GM12878 (cell line): ENCODE measurements around the gene P2RX4. TPM values are rescaled to one million over a fixed set of nuclear protein-coding genes. Genes with fewer than 3 reads are reported as not detected.

Source experiments
- ATAC-seq: fragments of 200-7000 bp; cut with Tn5 transposase; 3 replicates; pipeline ENCODE4 v1.9.1; 2020; ENCODE audit warnings: mild to moderate bottlenecking, moderate library complexity
- BruUV-seq: library from RNA; stranded (reverse); fragments of 400-500 nt; replicated peaks from 2 replicates; lab custom pipeline; 2021; lab: Mats Ljungman, UMichigan
- CTCF ChIA-PET: fragments of 300-600 bp; sonication (Branson Sonifier 250); formaldehyde crosslinking; extraction: SDS; loops from one replicate; lab custom pipeline; 2021; ENCODE audit warnings: inconsistent platforms; lab: Yijun Ruan, JAX
- POLR2A ChIA-PET: fragments of 350-600 bp; formaldehyde crosslinking; extraction: SDS; loops from one replicate; lab custom pipeline; 2021; ENCODE audit warnings: inconsistent platforms; lab: Charles Lee
- RAD21 ChIA-PET: fragments of 300-600 bp; sonication (Branson Sonifier 250); formaldehyde crosslinking; loops from one replicate; lab custom pipeline; 2023; ENCODE audit warnings: antibody characterized with exemption; ENCODE audit not compliant: unreplicated experiment; lab: Charles Lee
- SMC1A ChIA-PET: fragments of 300-600 bp; sonication (Branson Sonifier 250); formaldehyde crosslinking; loops from one replicate; lab custom pipeline; 2023; ENCODE audit not compliant: unreplicated experiment, uncharacterized antibody; lab: Charles Lee
- DNase-seq: peaks from one replicate; pipeline ENCODE4 v3.0.0-alpha.2; 2011; ENCODE audit warnings: low read depth, low spot score
- FAIRE-seq: peaks from 3 replicates; lab custom pipeline; 2011; peaks lifted over from hg19 to GRCh38; lab: Jason Lieb, UNC
- H2AFZ ChIP-seq: 2 replicates; pipeline ENCODE4 v1.6.0; 2011; ENCODE audit warnings: low read depth, low read length, control low read depth; ENCODE audit not compliant: control insufficient read depth
- H3K27ac ChIP-seq: 2 replicates; pipeline ENCODE4 v1.5.1; 2011; ENCODE audit warnings: control low read depth; ENCODE audit not compliant: control insufficient read depth, insufficient read depth
- H3K27me3 ChIP-seq, 2 experiments: replicated peaks in 1 of 2; 2 replicates each; pipeline versions ENCODE4 v1.6.0 to v1.6.1; 2011; ENCODE audit warnings: low read length in 1 of 2; ENCODE audit not compliant: control insufficient read depth in 2 of 2, insufficient read depth in 2 of 2
- H3K36me3 ChIP-seq, 2 experiments: 2 replicates each; pipeline ENCODE4 v1.5.1; 2011; ENCODE audit warnings: low read length in 1 of 2; ENCODE audit not compliant: control insufficient read depth in 2 of 2, insufficient read depth in 2 of 2
- H3K4me1 ChIP-seq: 2 replicates; pipeline ENCODE4 v1.6.1; 2011; ENCODE audit warnings: mild to moderate bottlenecking, low read length, moderate library complexity, mixed read lengths; ENCODE audit not compliant: control insufficient read depth, insufficient read depth
- H3K4me2 ChIP-seq: 2 replicates; pipeline ENCODE4 v1.6.0; 2011; ENCODE audit warnings: control low read depth; ENCODE audit not compliant: control insufficient read depth, insufficient read depth
- H3K4me3 ChIP-seq: fragments of 200-600 bp; sonication (generic); 2 replicates; pipeline ENCODE4 v1.5.1; 2016
- H3K79me2 ChIP-seq: 2 replicates; pipeline ENCODE4 v1.6.0; 2011; ENCODE audit warnings: low read length; ENCODE audit not compliant: control insufficient read depth, insufficient read depth
- H3K9ac ChIP-seq: 2 replicates; pipeline ENCODE4 v1.8.0; 2011; ENCODE audit warnings: low read length, control low read depth, mixed read lengths; ENCODE audit not compliant: control insufficient read depth, insufficient read depth
- H3K9me3 ChIP-seq: replicated peaks from 3 replicates; pipeline ENCODE4 v1.5.1; 2011; ENCODE audit warnings: mild to moderate bottlenecking, low read length; ENCODE audit not compliant: control insufficient read depth, insufficient read depth
- H4K20me1 ChIP-seq: 2 replicates; pipeline ENCODE4 v1.6.0; 2011; ENCODE audit not compliant: control insufficient read depth, insufficient read depth
- CHD4 ChIP-seq: fragments of 200-600 bp; sonication (generic); IDR thresholded peaks from 2 replicates; pipeline ENCODE4 v1.6.1; 2016; ENCODE audit warnings: mild to moderate bottlenecking
- ESRRA ChIP-seq: IDR thresholded peaks from 2 replicates; pipeline ENCODE4 v1.6.1; 2012; ENCODE audit warnings: mild to moderate bottlenecking, low read length, improper control_type of control experiment
- IKZF1 ChIP-seq: fragments of 450-650 bp; conservative IDR thresholded peaks from 2 replicates; pipeline ENCODE4 v1.6.1; 2017; ENCODE audit warnings: antibody characterized with exemption, mild to moderate bottlenecking
- KLF5 ChIP-seq: fragments of 450-650 bp; IDR thresholded peaks from 2 replicates; pipeline ENCODE4 v1.6.1; 2014; ENCODE audit warnings: mild to moderate bottlenecking; ENCODE audit not compliant: partially characterized antibody
- POLR2AphosphoS2 ChIP-seq: IDR thresholded peaks from 2 replicates; pipeline ENCODE4 v1.6.1; 2011; ENCODE audit warnings: low read depth, mild to moderate bottlenecking, low read length, improper control_type of control experiment, moderate library complexity
- SREBF2 ChIP-seq: IDR thresholded peaks from 2 replicates; pipeline ENCODE4 v1.6.1; 2012; ENCODE audit warnings: mild to moderate bottlenecking, low read length
- ZSCAN29 ChIP-seq: fragments of 450-650 bp; IDR thresholded peaks from 2 replicates; pipeline ENCODE4 v1.6.1; 2017; ENCODE audit warnings: mild to moderate bottlenecking, moderate library complexity
- WGBS: methylation state at CpG from one replicate; pipeline ENCODE4 v1.1.6; 2016; ENCODE audit warnings: low lambda C conversion rate; ENCODE audit not compliant: insufficient replicate concordance, insufficient coverage; ENCODE audit errors: missing lambda C conversion rate; 5-methylcytosine and 5-hydroxymethylcytosine counted together
- in situ Hi-C: fragments of 300-500 bp; cut with MboI; formaldehyde crosslinking; loops from 9 replicates; pipeline ENCODE4 v1.14.3; 2018; ENCODE audit warnings: mixed read lengths
- intact Hi-C: fragments of 100-400 bp; cut with micrococcal nuclease; formaldehyde crosslinking; loops from one replicate; pipeline ENCODE4 v1.14.2; 2022; ENCODE audit not compliant: unreplicated experiment
- polyA plus RNA-seq, 11 experiments: library from polyadenylated mRNA; depleted of rRNA in 4 of 11; unstranded in 6 of 11; stranded (reverse) in 5 of 11; fragments of >200 nt; fragmentation: Nextera tagmentation in 4 of 11; fragmentation: Illumina TruSeq in 1 of 11; extraction: Ambion mirVana in 4 of 11; extraction: Trizol in 1 of 11; gene quantifications; 1 replicate in 1 of 11; 2 replicates in 10 of 11; pipeline versions ENCODE4 v1.2.1 to v1.2.3, GENCODE V29; 2011 to 2016; ENCODE audit warnings: inconsistent platforms in 2 of 11, missing spikeins in 2 of 11, low read depth in 1 of 11
- total RNA-seq, 4 experiments: library from RNA; depleted of rRNA in 3 of 4; stranded (reverse); fragments of >200 nt in 3 of 4; fragmentation: Illumina TruSeq in 1 of 4; extraction: Trizol in 1 of 4; gene quantifications; 2 replicates each; pipeline versions ENCODE4 v1.2.1 to v1.2.3, GENCODE V29; 2013 to 2021
- TF ChIP-seq, protein P1 (sequence below): fragments of 450-650 bp; IDR thresholded peaks from 2 replicates; pipeline ENCODE4 v1.6.1; 2016; ENCODE audit warnings: mild to moderate bottlenecking

The P2RX4 gene
- total and polyA plus RNA-seq, 10 of the 15 experiments (the other 5 are each of a cell fraction or from before 2014, with no cell fraction given) = 9.0 to 43.4 (median 20.5) TPM

DNA sequence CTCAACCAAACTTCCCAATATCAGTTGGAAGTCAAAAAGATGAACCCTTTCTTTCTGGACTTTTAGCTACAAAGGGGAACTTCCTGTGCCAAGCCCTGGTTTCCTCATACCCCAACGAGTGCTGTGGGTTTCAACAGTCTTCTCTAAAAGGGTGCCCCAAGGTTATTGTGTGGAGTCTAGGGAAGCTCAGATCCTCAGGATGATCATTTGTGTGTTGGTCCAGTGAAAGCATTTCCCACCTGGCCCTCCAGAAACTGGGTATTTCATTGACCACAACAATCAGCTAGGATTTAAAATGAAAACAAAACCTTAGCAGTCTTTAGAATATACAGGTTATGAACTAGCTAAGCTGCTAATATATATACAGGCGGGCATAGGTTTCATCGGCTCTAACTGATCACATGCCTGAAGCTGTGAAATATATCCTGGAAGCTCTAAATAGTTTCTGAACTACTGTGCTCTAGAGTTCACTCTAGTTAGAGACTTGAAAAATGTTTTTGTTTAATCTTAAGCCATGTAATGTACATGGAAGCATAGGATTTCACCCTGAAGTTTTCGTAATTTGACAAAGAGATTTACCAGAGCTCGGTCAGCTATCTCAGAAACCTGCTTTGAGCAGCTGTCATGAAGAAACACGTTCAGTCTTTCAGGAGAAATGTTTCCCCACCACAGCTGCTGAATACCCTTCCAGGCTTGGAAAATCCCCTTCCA, 29.6 kb downstream of the P2RX4 start:
- no peak for ATAC-seq
- no peaks in the 10 kb centered on the region for H3K79me2 ChIP-seq
- no peak for DNase-seq
- intact Hi-C loops = no loop called here
- H3K36me3 ChIP-seq = peaks cover 3 to 6% of the 10 kb centered on the region in 2 experiments; a peak in 3 of 4 replicates
- SMC1A ChIA-PET = interaction anchor here (0.5 to 2.6 kb wide), 8 partner anchors 9 to 105 kb away, joined by 3 to 15 read pairs (median 6); no protein-coding TSS in a partner anchor
- POLR2A ChIA-PET = interaction anchor here (0.6 to 3.5 kb wide), 3 partner anchors 9 to 110 kb away, joined by 3 to 16 read pairs (median 3); no protein-coding TSS in a partner anchor
- no peak overlapping the region; the same call in 1 of the 2 replicates for H3K27ac ChIP-seq
- WGBS = 75% methylated on average over 6 of the region's 6 CpGs
- no peaks in the 10 kb centered on the region for H3K9me3 ChIP-seq
- CTCF ChIA-PET = interaction anchor here (0.5 to 2.2 kb wide), 9 partner anchors 9 to 388 kb away, joined by 3 to 19 read pairs (median 3); no protein-coding TSS in a partner anchor
- no peaks in the 10 kb centered on the region for H4K20me1 ChIP-seq
- BruUV-seq = TSS peak; percentile 32
- H3K9ac ChIP-seq = no peak overlapping the region
- RAD21 ChIA-PET = interaction anchor here (0.5 to 1.8 kb wide), 5 partner anchors 8 to 145 kb away, joined by 3 to 10 read pairs (median 4); no protein-coding TSS in a partner anchor
- FAIRE-seq = peak; percentile 13
- no peak overlapping the region for H2AFZ ChIP-seq
- TF ChIP-seq SREBF2 = no peak
- TF ChIP-seq POLR2AphosphoS2 = no peak
- TF ChIP-seq ZSCAN29 = no peak
- TF ChIP-seq CHD4 = no peak
- TF ChIP-seq ESRRA = no peak
- TF ChIP-seq IKZF1 = no peak
- TF ChIP-seq, protein P1, sequence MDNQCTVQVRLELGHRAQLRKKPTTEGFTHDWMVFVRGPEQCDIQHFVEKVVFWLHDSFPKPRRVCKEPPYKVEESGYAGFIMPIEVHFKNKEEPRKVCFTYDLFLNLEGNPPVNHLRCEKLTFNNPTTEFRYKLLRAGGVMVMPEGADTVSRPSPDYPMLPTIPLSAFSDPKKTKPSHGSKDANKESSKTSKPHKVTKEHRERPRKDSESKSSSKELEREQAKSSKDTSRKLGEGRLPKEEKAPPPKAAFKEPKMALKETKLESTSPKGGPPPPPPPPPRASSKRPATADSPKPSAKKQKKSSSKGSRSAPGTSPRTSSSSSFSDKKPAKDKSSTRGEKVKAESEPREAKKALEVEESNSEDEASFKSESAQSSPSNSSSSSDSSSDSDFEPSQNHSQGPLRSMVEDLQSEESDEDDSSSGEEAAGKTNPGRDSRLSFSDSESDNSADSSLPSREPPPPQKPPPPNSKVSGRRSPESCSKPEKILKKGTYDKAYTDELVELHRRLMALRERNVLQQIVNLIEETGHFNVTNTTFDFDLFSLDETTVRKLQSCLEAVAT = no peak
- TF ChIP-seq KLF5 = no peak
- TF ChIP-seq, all 136 proteins: peak for 0
- in situ Hi-C loops = no loop called here
- Histone ChIP-seq H3K4me2 (no peak overlapping the region), H3K4me3 (no peak overlapping the region), H3K27me3 (no peaks in the 10 kb centered on the region), H3K4me1 (peaks cover 14% of the 10 kb centered on the region)
